Measurements from ENCODE around the gene PPM1M.

Gene PPM1M

DNA sequence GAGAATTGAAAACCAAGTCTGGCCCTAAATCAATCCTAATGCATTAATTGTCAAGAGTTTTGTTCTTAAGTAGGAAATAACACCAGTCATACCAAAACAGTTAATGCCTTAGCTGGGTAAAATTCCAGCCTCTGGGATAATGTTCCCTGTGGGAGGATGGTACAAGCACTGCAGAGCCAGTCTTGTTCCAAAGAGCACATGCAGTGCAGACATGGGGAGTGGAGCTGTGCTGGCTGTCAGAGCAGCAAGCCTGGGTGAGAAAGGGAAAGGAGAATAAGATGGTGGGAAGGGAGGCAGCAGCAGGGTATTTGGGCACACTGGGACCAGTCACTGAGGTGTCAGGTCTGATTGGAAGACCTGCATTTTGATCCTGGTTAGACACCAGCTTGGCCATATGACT lies 35.5 kb upstream of the PPM1M start:
- no peak overlapping the region for H3K4me3 Mint-ChIP-seq
- peak overlapping the region; percentile 30 for H3K27ac Mint-ChIP-seq
- no peaks in the 10 kb centered on the region for H3K9me3 Mint-ChIP-seq
- ATAC-seq: no peak
- no peaks in the 10 kb centered on the region for H3K27me3 Mint-ChIP-seq
- peaks cover 4% of the 10 kb centered on the region for H3K4me1 Mint-ChIP-seq
- peaks cover 73% of the 10 kb centered on the region for H3K36me3 Mint-ChIP-seq

- H3K9me3 Mint-ChIP-seq: no peaks in the 10 kb centered on the region
- no peaks in the 10 kb centered on the region for H3K27me3 Mint-ChIP-seq
- peaks cover 77% of the 10 kb centered on the region for H3K36me3 Mint-ChIP-seq
- no peak overlapping the region for H3K4me3 Mint-ChIP-seq
- ATAC-seq: no peak
- H3K27ac Mint-ChIP-seq: no peak overlapping the region
- H3K4me1 Mint-ChIP-seq: peaks cover 10% of the 10 kb centered on the region
Measured at GRCh38 chr3:52210550-52211046, 35.0 kb upstream of the PPM1M start.

DNA sequence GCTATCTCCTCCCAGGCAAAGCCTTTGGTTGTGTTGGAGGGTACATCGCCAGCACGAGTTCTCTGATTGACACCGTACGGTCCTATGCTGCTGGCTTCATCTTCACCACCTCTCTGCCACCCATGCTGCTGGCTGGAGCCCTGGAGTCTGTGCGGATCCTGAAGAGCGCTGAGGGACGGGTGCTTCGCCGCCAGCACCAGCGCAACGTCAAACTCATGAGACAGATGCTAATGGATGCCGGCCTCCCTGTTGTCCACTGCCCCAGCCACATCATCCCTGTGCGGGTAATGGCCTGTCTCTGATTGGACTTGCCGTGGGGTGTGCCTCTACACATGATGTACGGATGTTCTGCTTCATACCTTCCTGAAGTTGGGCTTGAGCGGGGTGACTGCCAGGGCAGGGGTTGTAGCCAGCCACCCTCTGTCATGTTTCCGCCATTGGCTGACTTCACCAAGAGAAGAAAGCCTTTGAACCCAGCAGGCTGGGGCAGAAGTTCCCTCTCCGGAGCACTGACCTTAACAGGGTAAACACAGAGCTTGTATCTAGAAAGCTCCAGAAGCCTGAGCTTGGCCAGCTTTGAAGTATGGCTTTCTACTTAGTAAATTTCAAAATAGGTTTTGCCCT lies 34.2 kb upstream of the PPM1M start:
- no peak for ATAC-seq
- no peaks in the 10 kb centered on the region for H3K27me3 Mint-ChIP-seq
- no peaks in the 10 kb centered on the region for H3K9me3 Mint-ChIP-seq
- no peak overlapping the region for H3K27ac Mint-ChIP-seq
- peaks cover 80% of the 10 kb centered on the region for H3K36me3 Mint-ChIP-seq
- peaks cover 13% of the 10 kb centered on the region for H3K4me1 Mint-ChIP-seq
- H3K4me3 Mint-ChIP-seq: no peak overlapping the region

DNA sequence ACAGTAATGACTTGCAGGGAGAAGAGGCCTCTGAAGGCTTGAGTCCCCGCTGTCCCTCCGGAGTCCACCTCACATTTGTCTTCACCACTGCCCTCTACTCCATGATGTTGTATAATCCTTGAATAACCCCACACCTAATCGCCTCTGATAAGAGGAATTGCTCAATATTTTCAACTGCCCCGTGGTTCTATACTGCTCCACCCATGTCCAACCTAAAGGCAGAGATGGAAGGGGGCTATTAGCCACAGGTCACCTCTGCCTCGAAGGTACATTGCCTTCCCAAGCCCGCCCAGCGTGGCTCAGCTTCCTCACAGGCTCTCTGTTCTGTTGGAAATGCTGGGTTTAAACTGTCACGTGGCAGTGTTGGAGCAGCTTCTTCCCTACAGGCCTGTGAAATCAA lies 32.6 kb upstream of the PPM1M start:
- Mint-ChIP-seq H3K27me3 (no peaks in the 10 kb centered on the region), H3K9me3 (no peaks in the 10 kb centered on the region), H3K27ac (no peak overlapping the region), H3K4me3 (no peak overlapping the region), H3K36me3 (peaks cover 76% of the 10 kb centered on the region), H3K4me1 (peaks cover 29% of the 10 kb centered on the region)
- no peak for ATAC-seq

DNA sequence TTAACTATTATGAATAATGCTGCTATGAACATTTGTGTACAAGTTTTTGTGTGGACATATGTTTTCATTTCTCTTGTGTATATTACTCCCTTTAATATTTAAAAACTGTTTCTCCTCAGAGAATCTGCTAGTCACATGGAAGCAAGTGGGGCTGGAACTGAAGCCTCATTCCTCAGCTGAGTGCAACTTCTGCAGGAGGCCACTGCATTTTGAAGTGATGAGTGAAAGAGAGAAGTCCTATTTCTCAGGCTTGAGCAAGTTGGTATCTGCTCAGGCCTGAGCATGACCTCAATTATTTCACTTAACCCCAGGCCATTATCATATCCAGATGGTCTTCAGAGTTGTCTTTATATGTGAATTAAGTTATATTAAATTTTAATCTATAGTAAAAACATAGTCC lies 31.7 kb upstream of the PPM1M start:
- Mint-ChIP-seq H3K36me3 (peaks cover 68% of the 10 kb centered on the region), H3K27ac (no peak overlapping the region), H3K4me1 (peaks cover 38% of the 10 kb centered on the region)

DNA sequence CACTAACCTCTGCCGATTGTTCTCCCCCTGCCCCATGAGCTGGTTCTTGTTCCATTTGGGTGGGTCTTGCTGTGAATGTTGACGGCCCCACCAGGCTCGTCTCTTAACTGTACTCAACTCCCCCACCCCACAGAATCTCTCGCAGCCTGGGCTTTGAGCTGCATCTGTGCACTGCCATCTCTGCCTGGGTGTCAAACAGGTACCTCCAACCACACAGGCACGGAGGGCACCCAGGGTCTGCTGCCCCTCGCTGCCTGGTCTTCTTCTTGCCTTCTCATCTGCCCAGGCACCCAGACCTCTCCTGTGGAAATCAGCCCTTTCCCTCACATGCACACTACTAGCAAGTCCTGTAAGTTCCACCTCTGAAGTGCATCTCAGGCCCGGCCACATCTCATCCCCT lies 30.2 kb upstream of the PPM1M start:
- H3K27ac Mint-ChIP-seq: no peak overlapping the region
- peaks cover 52% of the 10 kb centered on the region for H3K4me1 Mint-ChIP-seq
- no peaks in the 10 kb centered on the region for H3K9me3 Mint-ChIP-seq
- H3K27me3 Mint-ChIP-seq: no peaks in the 10 kb centered on the region
- peaks cover 63% of the 10 kb centered on the region for H3K36me3 Mint-ChIP-seq
- no peak for ATAC-seq
- H3K4me3 Mint-ChIP-seq: no peak overlapping the region

More for the DNA sequence above, 31.7 kb upstream of the PPM1M start:
- ATAC-seq: no peak
- H3K4me3 Mint-ChIP-seq: no peak overlapping the region
- H3K27me3 Mint-ChIP-seq: no peaks in the 10 kb centered on the region
- no peaks in the 10 kb centered on the region for H3K9me3 Mint-ChIP-seq

- H3K36me3 Mint-ChIP-seq: peaks cover 57% of the 10 kb centered on the region
- no peak for ATAC-seq
- peak overlapping the region; percentile 40 for H3K27ac Mint-ChIP-seq
- no peaks in the 10 kb centered on the region for H3K9me3 Mint-ChIP-seq
- H3K4me1 Mint-ChIP-seq: peaks cover 66% of the 10 kb centered on the region
- H3K27me3 Mint-ChIP-seq: no peaks in the 10 kb centered on the region
- no peak overlapping the region for H3K4me3 Mint-ChIP-seq
Measured at GRCh38 chr3:52216585-52217408, 28.8 kb upstream of the PPM1M start.

DNA sequence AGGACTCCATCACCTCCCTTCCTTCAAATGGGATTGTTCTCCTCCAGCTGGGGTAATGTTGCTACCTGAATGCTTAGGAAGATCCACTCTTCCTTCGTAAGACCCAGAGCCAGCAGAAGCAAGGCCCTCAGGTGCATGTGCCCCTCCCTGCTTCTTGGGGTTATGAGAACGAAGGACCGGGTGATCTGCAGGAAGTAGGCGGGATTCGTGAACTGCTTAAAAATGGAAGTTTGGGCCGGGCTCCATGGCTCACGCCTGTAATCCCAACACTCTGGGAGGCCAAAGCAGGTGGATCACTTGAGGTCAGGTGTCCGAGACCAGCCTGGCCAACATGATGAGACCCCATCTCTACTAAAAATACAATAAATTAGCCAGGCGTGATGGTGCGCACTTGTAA lies 28.2 kb upstream of the PPM1M start:
- H3K4me3 Mint-ChIP-seq: no peak overlapping the region
- peak overlapping the region; percentile 40 for H3K27ac Mint-ChIP-seq
- no peak for ATAC-seq
- H3K27me3 Mint-ChIP-seq: no peaks in the 10 kb centered on the region
- no peaks in the 10 kb centered on the region for H3K9me3 Mint-ChIP-seq
- H3K36me3 Mint-ChIP-seq: peaks cover 58% of the 10 kb centered on the region
- peaks cover 72% of the 10 kb centered on the region for H3K4me1 Mint-ChIP-seq

GRCh38 chr3:52218026-52218425 lies 27.5 kb upstream of the PPM1M start:
- Mint-ChIP-seq H3K4me3 (no peak overlapping the region), H3K27me3 (no peaks in the 10 kb centered on the region), H3K4me1 (peaks cover 78% of the 10 kb centered on the region)

GRCh38 chr3:52218454-52218853 lies 27.1 kb upstream of the PPM1M start:
- Mint-ChIP-seq H3K4me1 (peaks cover 83% of the 10 kb centered on the region), H3K27ac (peak overlapping the region; percentile 40), H3K27me3 (no peaks in the 10 kb centered on the region), H3K4me3 (no peak overlapping the region), H3K9me3 (no peaks in the 10 kb centered on the region), H3K36me3 (peaks cover 58% of the 10 kb centered on the region)
- ATAC-seq: no peak

More at GRCh38 chr3:52218026-52218425, 27.5 kb upstream of the PPM1M start:
- Mint-ChIP-seq H3K36me3 (peaks cover 58% of the 10 kb centered on the region), H3K27ac (peak overlapping the region; percentile 40), H3K9me3 (no peaks in the 10 kb centered on the region)
- no peak for ATAC-seq

DNA sequence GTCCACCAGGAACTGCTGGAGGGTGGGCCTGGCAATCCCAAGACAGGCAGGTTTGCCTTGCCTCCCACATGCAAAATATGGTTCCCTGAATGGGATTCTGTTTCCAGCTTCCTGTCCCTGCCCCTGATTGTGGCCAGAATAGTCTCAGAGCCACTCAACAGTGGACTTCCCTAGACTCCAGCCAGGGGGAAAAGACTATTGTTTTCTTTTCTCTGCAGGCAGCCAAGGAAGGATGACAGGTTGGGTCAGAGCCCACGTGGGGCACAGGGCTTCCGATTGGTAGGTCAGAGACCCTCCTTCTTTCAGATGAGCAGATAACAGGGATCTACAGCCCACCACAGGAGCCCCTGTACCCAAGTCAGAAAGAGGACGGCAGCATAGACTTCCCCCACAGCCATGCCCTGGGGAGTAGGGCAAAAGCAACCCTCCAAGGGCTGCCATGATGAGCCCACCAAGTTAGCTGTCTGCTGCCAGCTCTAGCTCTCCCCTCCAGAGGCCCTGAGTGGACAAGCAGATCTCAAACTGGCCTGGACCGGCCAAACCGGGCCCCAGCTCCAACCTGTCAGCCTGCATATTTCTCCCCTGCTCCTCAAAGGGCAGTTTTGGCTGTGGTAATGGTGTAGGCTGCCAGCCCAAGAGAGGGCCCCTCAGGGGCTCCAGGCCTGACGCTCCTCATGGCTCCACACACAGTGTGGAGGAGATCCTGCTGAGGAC lies 26.5 kb upstream of the PPM1M start:
- peaks cover 58% of the 10 kb centered on the region for H3K36me3 Mint-ChIP-seq
- no peak for ATAC-seq
- peak overlapping the region; percentile 40 for H3K27ac Mint-ChIP-seq
- no peak overlapping the region for H3K4me3 Mint-ChIP-seq
- no peaks in the 10 kb centered on the region for H3K27me3 Mint-ChIP-seq
- H3K9me3 Mint-ChIP-seq: no peaks in the 10 kb centered on the region
- H3K4me1 Mint-ChIP-seq: peaks cover 89% of the 10 kb centered on the region

- Mint-ChIP-seq H3K4me1 (peaks cover 91% of the 10 kb centered on the region), H3K9me3 (no peaks in the 10 kb centered on the region), H3K4me3 (peak overlapping the region; percentile 5), H3K36me3 (peaks cover 52% of the 10 kb centered on the region), H3K27ac (peak overlapping the region; percentile 68), H3K27me3 (no peaks in the 10 kb centered on the region)
- ATAC-seq: peak; percentile 81
Measured at GRCh38 chr3:52220380-52221026, 25.1 kb upstream of the PPM1M start.

GRCh38 chr3:52221141-52221562 lies 24.4 kb upstream of the PPM1M start:
- no peak overlapping the region for H3K27ac Mint-ChIP-seq

GRCh38 chr3:52221563-52222318 lies 23.8 kb upstream of the PPM1M start:
- peaks cover 96% of the 10 kb centered on the region for H3K4me1 Mint-ChIP-seq
- H3K27me3 Mint-ChIP-seq: no peaks in the 10 kb centered on the region
- H3K27ac Mint-ChIP-seq: peak overlapping the region; percentile 98
- H3K4me3 Mint-ChIP-seq: peak overlapping the region; percentile 57
- peaks cover 45% of the 10 kb centered on the region for H3K36me3 Mint-ChIP-seq
- no peaks in the 10 kb centered on the region for H3K9me3 Mint-ChIP-seq
- ATAC-seq: no peak

More at GRCh38 chr3:52221141-52221562, 24.4 kb upstream of the PPM1M start:
- no peaks in the 10 kb centered on the region for H3K27me3 Mint-ChIP-seq
- H3K36me3 Mint-ChIP-seq: peaks cover 49% of the 10 kb centered on the region
- ATAC-seq: no peak
- no peak overlapping the region for H3K4me3 Mint-ChIP-seq
- peaks cover 95% of the 10 kb centered on the region for H3K4me1 Mint-ChIP-seq
- no peaks in the 10 kb centered on the region for H3K9me3 Mint-ChIP-seq

Measured in stimulated activated memory B cell treated with anti-CD40 and anti-IgM and Interleukin-4, amounts not matched to agents 10 μg/mL and 1 μg/mL and 100 μg/mL, for 72 hours (primary cell).